Kidney glomerular epithelial cell (primary cell): Measurements from ENCODE around the gene DNAJB8.

Source experiments
- DNase-seq: peaks from one replicate; lab custom pipeline; 2025; lab: John Stamatoyannopoulos, UW

Gene DNAJB8

DNA sequence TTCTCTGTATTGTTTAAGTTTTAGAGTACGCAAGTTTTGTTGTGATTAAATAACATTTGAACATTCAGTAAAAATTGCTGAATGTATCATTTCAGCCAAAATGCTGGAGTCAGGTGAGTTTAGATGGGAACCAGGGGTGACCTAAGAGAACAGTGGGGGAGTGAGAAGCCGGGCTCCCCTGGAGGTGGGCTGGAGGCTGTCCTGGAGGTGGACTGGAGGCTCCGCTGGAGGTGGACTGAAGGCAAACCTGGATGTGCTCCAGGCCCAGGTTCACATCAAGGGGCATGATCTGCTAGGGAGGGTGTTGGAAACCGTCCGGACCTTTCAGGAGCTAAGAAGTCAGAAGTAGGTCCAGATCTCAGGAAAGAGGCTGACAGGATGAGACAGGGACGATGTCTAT, 23.7 kb downstream of the DNAJB8 start:
- no peak for DNase-seq

DNA sequence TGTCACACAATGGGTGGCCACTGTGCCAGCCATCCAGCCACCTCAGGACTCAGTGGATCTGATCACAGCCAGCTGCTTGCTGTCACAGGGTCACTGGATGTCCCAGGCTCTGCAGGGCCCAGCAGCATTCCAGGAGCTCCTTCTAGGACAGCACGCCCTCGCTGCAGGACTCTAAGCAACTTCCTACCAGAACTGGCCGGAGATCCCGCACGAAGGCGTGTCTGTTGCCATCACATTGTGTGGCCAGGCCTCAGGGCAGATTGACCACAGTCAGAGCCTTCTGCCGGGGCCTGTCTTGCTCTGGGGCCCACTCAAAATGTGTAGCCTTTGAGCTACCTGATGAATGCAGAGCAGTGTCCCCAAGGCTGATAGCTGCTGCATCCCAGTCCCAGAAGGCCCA, 24.6 kb downstream of the DNAJB8 start:
- no peak for DNase-seq

DNA sequence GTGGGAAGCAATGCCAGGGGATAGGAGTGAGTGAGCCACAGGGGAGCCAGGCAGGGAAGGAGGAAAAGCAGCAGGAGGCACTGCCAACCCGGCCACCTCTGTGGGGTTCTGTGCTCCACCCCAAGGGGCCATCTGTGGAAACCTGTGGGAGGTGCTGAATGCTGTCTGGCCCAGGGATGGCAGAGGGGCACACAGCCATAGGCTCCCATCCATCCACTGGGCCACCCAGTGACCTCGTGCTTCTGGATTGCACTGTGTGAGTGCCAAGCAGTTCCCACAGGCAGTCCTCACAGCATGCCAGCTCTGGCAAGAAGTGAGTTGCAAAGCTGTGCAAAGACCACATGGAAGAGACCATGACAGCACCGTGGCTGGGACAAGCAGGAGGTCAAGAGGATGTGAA, 27.5 kb downstream of the DNAJB8 start:
- peak; percentile 38 for DNase-seq

DNA sequence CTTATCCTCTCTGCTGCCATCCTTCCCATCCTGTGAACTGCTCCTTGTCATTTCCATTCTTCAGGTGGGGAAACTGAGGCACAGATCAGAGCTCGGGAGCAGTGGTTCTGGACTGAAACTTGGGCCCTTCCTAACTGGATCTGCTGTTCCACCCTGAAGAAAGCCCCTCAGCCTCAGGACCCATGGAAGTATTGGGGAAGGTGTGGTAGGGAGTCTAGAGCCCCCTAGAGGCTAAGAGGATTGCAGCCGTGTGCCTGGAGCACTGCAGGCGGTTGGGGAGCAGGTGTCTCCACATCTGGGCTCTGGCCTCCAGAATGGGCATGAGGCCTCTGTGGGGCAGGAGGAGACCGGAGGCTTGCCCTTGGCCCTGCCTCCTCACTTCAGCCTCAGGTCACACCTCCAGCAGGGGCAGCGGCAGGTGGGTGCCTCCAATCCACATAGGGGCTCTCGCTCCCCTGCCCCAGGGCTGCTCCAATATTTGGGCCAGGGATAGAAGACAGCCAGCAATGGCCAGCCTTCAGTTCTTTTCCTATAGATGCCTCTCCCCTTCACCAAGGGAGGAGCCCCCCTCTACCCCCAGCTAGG, 28.1 kb downstream of the DNAJB8 start:
- DNase-seq, result no peak

DNA sequence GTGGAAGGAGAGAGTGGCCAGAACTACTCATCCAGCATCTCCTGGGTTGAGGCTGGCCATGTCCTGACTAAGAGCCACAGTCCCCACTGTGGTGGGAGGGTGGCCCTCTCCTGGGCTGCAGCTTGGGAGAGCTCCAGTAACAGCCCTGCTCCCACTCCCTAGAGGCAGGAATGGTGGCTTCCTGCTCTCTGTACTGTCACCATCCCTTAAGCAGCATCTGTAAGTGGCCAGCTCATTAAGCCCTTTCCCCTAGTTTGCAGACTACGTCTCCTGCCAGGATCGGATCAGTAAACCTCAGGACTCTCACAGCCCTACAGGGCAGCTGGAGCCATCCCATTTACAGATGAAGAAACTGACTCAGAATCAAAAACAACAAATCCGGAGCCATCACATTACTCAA, 30.5 kb downstream of the DNAJB8 start:
- DNase-seq, result no peak

DNA sequence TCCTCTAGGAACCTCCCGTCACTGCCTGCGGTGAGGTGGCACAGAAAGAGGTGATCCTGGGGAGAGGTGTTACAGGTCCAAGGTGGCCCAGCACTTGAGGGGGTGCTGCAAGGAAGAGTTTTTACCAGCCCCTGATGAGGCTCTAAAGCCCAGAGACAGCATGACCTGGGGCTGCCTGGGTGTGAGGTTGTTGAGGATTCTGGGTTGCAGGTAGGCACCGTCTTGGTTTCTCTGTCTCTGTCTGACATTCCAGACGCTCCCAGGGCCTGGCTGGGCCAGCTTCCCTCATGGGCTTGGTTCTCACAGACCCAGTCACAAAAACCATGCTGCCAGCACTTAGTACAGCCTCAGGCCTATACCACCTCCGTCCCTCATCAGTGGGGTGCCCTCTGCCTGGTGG, 31.1 kb downstream of the DNAJB8 start:
- no peak for DNase-seq

GRCh38 chr3:128435058-128435457, 31.6 kb downstream of the DNAJB8 start:
- no peak for DNase-seq

GRCh38 chr3:128434524-128434923, 32.2 kb downstream of the DNAJB8 start:
- DNase-seq, result no peak

DNA sequence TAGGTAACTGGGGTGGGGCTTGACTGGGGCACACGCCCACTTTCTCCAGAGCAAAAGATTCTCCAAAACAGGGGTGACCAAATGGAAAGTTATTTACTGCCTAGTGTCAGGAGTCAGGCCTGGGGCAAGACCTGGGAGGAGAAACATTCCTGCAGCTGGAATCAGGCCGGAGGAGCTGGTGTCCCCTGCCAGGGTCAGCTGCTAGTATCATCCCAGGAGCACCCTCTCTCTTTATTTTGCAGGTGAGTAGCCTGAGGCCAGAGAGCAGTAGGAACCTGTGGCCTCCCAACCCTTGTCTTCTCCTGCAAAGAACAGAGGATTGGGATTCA, 32.9 kb downstream of the DNAJB8 start:
- no peak for DNase-seq

- no peak for DNase-seq
These were observed 33.5 kb downstream of the DNAJB8 start for GRCh38 chr3:128432971-128433836.

- no peak for DNase-seq
These were observed 34.3 kb downstream of the DNAJB8 start for GRCh38 chr3:128432301-128432970.

DNA sequence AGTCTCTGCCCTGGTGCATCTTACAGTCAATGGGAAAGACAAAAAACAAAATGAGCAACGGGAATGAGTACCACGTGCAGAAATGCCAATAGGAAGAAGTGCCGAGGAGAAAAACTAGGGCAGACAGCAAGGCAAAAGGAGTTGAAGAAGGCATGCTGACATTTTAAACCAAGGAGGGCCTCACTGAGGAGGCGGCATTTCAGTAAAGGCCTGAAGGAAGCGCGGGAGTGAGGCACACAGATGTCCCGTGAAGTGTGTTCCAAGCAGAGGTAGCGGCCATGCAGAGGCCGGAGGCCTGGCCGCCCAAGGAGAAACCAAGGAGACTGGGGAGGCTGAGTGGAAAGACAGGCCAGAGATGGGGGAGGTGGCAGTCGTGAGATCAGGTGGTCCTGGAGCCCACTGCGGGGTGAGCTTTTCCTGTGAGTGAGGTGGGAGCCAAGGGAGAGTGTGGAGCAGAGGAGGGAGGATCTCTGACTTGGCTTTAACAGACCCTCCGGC, 34.8 kb downstream of the DNAJB8 start:
- no peak for DNase-seq

DNA sequence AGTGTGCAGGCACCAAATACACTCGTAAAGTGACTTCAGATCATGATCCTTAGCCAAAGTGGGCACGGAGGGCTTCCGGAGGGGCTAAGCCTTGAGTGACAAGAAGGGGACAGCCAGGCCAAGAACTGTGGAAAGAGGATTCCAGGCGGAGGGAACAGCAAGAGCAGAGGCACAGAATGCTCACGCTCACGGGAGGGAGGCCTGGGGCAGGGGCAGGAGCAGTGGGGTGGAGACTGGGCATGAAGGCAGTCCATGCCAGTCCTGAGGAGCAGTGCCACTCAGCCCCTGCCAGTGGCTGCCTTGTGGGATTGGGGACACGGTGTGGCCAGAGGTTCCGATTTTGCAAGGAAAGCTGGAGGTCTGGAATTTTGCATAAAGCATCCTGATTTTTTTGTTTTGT, 36.0 kb downstream of the DNAJB8 start:
- DNase-seq, result no peak

DNA sequence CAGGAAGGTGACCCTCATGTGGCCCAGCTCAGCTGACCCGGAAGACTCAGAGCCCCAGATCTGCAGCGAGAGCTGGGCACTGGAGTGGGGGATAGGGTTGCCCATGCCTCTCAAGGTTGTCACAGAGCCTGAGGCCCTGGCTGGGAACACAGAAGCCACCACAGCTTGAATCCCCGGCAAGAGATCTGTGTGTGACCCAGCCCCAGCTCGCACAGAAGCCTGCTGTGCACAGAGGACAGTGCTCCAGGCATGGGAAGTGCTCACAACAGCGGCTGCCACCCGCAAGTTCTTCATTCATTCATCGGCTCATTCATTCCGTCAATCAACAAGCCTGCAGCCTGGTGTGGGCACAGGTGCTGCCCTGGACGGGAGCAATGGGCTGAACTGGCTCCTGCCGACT, 36.4 kb downstream of the DNAJB8 start:
- DNase-seq, result no peak

GRCh38 chr3:128429751-128430150, 36.9 kb downstream of the DNAJB8 start:
- no peak for DNase-seq

GRCh38 chr3:128429275-128429674, 37.4 kb downstream of the DNAJB8 start:
- DNase-seq, result no peak

GRCh38 chr3:128427872-128428822, 38.5 kb downstream of the DNAJB8 start:
- no peak for DNase-seq

- no peak for DNase-seq
These were observed 39.4 kb downstream of the DNAJB8 start for GRCh38 chr3:128427175-128427857.

GRCh38 chr3:128426128-128426921, 40.4 kb downstream of the DNAJB8 start:
- DNase-seq, result no peak

GRCh38 chr3:128425846-128426127, 40.9 kb downstream of the DNAJB8 start:
- DNase-seq, result no peak
